ENCODE measurements around the gene C4orf50.

The C4orf50 gene

DNA sequence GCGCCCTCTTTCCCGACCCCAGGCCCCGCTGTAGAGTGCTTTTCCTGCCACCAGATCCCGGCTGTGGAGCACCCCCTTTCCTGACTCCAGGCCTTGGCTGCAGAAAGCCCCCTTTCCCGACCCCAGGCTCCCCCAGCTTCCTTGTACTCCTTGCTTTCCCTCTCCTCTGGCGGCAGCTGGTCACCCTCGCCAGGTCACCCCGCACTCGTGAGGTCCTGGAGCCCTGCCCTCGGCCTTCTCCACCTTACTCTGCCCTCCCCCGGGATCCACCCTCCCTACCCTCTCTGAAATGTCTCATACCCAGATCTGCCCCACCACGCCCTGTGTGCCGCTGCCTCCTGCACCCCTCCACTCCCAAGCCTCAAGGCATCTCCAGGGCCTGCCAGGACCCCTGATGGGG is 25.0 kb upstream of the C4orf50 start:
- DNase-seq, result no peak

DNA sequence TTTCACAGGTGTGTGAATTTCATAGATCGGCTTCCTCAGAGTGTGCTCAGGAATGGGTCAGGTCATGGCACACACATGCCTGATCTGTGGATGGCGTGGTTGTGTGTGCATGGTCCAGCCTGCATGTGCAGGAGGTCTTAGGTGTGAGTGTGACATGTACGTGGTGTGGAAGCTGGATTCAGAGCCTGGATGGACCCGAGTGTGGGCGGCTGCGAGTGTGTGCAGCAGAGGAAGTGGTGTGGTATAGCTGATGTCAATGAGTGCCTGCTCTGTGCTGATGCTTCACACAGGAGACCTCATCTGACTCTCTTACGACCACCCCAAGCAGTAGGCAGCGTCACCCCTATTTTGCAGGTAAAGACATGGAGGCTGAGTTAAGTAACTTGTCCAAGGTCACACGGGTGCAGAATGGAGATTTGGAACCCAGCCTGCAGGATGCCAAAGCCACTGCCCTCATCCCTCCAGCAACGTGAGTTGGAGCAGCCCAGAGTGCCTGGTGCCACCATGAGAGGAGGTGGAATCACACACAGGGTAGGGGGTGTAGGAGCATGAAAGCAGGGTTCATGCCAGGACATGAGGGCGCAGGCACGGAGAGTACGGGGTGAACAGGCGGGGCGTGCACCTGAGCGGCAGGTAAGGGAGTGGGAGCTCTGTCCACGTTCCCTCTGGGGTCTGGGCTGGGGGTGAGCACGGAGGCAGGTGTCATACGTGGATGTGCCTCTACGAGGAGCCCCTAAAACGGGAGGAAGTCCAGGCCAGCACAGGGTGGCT is 24.2 kb upstream of the C4orf50 start:
- peak in 1 of 5 experiments; percentile 53 for DNase-seq

DNA sequence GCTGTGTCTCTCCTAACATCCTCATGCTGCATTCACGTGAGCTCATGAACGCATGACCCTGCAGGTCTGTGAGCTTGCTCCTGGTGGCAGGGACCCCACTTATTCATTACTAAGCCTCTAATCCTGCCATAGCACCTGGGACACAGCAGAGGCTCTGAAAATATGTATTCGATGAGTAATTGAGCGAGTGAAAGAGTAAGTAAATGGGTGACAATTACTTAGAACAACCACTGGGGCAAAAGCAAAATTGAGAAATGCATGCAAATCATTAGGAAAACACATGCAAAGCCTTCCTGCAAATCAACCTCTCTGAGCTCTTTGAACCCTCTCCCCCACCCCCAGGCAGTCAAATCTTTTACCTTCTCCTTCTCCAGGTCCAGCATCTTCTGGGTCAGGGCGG is 23.6 kb upstream of the C4orf50 start:
- DNase-seq, result peak in 1 of 5 experiments; percentile 35

DNA sequence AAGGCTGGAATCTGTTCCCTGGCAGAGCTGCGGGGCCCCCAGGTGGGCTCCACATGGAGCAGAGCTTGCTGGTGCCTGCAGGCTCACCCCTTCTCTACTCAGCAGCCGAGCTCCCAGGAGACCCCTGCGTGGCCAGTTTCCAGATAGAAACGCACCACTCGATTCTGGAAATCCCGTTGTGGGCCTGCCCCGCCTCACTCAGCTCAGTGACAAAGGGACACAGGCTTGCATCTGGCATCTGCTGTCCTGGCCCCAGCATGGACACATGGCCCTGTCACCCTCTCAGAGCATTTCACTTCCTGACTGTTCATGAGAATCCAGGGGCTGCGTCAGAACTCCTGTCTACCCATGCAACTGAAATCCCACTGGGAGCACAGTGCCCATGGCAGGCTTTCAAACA is 20.5 kb upstream of the C4orf50 start:
- no peak for DNase-seq

DNA sequence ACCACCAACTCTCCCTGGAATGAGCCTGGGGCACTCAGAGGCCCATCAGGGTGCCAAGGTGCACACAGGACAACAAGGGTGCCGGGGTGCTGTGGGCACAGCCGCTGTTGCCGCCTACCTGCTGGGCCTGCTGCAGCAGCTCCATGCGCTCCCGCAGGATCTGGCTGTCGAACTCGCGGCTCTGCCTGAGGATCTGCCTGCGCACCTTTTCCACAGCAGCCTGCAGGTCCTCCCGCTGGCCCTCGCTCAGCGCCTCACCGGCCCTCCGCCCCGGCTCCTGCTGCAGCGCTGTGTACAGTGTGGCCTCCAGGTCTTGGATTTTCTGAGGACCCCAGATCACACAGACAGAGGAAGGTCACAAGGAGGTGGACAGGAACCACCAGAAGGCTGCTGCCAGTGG is 17.6 kb upstream of the C4orf50 start:
- DNase-seq, result no peak

DNA sequence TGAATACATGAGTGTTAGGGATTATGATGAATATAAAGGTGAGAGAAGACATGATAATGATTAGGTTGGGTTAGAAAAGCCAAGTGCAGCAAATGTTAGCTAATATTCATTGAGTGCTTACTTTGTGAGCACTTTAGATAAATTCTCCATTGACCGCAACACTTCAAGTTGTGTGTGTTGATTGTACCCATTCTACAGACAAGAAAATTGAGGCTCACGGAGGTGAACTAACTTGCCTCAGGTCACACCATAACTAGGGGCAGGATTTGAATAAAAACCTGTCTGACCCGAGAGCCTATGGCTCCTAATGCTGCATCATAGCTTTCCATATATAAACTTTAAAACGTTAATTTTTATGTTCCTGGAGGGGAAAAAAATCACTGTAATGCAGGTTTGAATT is 15.2 kb upstream of the C4orf50 start:
- no peak for DNase-seq

DNA sequence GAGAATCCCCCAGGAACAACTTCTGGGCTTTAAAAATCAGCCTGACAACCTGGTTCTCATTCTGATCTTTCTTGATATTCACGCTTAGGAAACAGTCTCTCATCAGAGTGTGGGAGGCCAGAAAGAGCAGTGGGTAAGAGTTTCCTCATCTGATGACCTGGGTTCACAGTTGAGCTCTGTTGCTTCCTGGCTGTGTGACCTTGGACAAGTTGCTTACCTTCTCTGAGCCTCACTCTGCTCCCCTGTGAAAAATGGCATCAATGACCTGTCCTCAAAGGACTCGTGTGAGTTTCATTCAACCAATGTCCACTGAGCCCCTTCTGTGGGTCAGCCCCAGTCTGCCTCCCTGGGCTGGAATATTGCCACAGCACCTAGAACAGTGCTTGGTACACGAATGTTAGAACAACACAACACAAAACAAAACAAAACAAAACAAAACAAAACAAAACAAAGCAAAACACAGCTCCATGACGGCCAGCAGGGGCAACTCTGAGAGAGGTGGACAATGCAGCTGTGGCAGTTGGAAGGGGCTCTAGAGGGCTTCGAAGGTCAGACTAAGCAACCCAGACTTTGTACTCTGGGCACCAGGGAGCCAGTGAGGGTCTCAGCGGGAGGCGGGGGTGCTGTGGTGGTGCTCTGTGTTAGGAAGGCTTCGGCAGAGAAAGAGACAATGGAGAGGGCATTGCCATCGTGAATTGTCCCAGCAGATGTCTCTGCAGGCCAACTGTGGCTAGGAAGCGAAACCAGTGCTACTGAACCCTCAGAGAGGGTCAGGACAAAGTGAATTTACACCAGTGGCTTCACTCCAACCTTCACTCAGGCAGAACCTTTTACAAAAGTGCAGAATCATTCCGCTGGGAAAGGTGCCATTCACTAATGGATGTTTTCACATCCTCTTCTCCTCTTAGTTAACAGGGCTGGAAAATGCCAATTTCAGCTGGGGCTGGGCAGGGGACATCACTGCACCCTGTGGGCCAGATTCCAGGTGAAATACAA is 14.3 kb upstream of the C4orf50 start:
- DNase-seq, result no peak

DNA sequence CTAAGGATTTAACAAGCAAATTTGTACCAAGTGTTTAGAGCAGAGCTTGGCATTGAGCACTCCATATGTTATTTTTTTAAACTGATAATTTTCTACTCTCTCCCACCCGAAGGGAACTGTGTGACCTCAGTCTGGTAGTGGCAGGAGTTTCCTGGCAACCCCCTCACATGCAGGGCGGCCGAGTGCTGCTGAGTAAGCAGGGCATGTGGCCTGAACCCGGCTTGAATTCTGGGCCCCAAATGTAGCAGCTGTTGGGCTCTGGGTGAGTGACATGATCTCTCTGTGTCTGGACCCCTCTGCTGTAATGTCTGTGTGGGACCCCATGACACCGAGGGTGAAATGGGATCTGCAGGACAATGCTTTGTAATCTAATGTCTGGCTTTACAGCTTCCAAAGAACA is 13.6 kb upstream of the C4orf50 start:
- DNase-seq, result no peak

DNA sequence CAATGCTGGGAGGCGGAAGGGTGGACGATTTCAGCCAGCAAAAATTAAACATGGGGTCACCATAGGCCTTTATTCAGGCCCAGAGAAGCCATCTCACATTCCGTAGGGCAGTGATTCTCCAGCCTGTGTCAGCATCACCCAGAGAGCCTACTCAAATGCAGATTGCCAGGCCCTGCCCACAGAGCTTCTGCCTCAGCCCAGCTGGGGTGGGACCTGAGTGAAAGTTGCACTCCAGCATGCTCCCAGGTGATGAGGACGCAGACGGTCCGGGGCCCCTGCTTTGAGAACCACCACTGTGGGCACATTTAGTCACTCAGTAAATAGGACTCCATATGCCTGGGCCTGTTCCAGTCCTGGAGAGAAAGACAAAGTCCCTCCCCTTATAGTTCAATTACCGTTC is 12.4 kb upstream of the C4orf50 start:
- no peak for DNase-seq

DNA sequence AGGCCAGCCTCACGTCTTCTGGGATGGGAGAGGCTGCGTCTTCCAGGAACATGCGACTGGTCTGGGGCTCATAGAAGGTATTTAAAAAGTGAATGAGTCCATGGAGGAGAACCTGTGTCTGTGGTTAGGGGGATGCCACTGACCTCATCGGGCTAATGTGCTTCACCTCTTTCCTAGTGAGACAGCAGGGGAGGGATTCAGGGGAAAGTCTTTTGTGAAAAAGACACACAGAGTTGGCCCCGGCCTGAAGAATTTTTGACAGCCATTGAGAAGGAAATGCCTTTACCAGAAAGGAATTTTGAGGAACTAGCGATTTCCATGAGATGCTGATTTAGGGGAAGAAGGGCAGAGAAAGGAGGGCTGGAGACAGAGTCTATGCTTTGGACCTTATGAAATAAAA is 11.0 kb upstream of the C4orf50 start:
- DNase-seq, result no peak

DNA sequence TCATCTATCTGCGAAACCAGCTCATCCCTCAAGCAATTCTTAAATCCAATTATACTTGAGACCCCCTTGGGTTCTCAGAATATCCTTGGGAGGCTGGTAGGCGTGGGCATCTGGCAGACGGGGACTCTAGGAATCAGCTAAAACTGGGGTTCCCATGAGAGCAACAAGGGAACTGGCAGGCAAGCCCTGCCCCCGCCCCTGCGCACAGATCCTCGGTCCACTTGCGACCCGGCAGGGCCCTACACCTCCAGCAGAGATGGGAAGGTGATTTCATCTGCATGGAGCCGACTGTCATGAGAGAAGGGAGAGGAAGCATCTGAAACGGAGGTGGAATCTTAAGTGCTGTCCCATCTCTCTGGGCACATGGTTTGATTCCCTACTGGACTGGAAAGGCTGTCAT is 9.9 kb upstream of the C4orf50 start:
- no peak for DNase-seq

DNA sequence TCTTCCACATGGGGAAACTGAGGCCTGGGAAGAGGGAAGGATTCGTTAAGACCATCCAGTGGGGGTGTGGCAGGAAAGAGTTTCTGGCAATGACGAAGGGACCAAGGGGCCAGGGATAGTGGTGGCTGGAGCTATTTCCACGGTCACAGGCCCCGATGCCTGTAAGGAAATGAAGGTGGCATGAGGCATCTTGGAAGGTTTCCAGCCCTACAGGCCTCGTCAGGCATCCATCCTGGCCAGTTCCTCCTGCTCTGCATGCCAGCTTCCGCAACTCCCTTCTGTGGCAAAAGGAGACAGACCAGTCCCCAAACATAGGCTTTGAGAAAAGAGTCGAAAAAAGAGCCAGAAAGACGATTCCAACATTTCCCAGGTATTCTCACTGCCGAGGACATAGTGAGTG is 9.2 kb upstream of the C4orf50 start:
- DNase-seq, result no peak

DNA sequence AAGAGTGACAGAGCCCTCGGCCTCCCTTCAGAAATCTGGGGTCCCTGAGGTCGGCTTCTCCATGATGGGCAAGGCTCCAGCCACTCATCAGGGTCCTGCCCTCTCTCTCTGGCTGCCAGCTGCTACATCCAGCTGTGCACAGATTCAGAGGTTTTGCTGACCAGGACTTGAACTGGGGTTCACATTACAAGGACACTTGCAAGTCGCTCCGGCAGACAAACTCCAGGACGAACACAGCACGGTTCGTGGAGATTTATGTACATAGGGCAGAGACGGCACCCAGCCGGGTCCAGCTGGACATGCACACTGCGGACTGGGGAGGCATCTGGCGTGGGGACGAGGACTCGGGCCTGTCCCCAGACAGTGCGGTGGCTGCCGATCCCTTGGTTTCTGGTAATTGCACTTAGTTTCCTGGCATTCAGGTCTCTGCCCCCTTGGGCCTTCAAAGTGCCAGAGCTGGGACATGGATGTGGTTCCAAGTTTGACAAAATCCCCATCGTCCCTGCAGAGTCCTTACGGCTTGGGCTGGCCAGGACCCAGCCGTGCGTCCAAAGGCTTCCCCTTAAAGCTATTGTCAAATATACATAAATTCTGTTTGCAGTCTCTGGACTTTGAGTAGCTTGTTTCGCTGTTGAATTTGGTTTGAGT is 6.2 kb upstream of the C4orf50 start:
- no peak for DNase-seq

DNA sequence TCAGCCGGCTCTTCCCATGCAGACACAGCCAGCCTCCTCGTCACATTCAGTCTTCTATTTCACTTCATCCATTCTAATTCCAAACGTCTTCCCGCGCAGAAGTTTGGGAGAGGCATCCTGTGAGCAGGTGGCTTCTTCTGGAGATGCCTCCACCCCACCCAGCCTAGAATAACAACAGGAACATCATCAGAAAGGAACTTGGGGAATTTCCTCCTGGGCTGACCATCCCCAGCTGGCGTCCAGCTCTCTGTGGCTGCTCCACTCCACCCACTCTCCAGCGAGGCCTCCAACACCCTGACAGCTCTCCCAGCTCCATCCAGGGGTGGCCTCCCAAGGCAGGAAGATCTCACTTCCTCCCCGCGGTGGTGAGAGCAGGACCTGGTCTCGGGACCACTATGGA is 5.5 kb upstream of the C4orf50 start:
- DNase-seq, result no peak

DNA sequence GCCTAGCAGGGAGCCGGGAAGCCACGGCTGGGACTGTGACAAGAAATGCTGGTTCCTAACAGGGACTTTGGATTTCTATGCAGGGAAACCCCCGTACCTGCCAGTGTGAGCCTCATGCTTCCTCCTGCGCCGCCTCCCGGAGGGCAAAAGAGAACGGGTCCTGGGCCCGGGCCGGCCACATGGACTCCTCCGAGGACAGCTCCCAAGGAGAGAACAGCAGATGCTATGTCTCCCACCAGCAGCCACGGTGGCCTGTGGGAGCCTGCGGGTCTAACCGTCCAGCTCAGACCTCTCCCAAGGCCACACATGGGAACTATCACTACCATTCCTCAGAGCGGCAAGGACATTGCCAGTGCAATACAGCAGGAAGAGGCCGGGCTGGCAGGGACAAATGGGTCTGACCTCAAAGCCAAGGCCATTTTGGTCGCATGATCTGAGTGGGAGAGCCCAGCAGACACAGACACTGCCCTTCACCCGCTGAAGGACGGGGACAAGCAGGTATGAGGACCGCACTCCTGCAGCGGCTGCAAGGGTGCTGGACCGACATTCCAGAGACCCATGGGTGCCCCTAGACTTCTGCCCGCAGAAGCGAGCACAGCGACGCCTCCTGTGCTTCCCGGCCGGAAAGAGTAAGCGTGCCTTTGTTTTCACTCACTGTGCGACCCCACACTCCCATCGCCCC is 4.5 kb upstream of the C4orf50 start:
- no peak for DNase-seq

DNA sequence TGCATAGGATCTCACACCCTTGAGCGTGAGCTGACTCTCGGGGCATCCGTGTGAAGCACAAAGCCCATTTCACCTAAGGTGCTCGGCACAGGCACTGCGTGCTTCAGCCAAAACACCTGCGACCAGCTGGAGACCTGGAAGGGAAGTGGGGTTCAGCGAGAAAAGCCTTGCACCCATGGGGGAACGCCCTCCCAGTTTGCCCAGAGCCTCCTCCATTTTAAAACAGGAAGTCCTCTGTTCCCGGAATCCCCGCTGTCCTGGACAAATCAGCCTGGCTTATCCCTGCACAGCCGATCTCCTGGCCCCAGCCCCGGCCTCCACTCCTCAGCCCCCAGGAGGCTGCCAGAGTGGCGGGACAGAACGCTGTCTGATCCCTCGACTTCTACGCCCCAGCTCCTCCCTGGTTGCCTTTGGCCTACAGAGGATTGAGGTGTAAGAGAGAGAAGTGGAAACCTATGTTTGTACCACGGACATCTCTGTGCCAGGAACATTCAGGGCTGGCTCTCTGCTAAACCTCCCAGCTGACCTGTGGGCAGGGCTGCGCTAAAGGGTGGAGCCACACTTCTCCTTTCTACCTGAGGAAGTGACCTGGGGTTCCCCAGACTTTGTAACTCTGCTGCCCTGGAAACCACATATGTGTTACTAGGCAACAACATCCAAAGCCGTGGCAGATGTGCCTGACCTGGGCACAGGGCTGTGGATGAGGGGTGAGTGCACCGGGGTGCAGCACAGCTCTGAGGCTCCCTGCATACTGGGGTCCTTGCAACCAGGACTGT is 3.8 kb upstream of the C4orf50 start:
- DNase-seq, result no peak

DNA sequence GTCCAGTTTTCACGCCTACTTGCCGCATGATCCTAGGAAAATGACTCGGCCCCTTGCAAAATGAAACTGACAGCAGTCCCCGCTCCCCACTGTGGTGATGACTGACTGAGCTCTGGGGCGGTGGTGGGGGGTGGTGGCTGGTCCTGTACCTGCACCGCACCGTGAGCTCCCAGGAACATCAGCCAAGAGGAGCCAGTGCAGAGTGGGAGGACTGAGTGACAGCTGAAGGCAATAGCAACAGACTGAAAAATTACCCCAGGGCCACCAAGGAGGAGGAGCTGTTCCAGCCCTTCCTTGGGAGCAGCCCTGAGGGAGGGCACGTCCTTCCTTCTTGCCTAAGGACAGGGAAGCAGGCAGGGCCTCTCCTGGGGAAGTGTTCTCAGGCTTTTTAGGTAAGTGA is 2.4 kb upstream of the C4orf50 start:
- no peak for DNase-seq

DNA sequence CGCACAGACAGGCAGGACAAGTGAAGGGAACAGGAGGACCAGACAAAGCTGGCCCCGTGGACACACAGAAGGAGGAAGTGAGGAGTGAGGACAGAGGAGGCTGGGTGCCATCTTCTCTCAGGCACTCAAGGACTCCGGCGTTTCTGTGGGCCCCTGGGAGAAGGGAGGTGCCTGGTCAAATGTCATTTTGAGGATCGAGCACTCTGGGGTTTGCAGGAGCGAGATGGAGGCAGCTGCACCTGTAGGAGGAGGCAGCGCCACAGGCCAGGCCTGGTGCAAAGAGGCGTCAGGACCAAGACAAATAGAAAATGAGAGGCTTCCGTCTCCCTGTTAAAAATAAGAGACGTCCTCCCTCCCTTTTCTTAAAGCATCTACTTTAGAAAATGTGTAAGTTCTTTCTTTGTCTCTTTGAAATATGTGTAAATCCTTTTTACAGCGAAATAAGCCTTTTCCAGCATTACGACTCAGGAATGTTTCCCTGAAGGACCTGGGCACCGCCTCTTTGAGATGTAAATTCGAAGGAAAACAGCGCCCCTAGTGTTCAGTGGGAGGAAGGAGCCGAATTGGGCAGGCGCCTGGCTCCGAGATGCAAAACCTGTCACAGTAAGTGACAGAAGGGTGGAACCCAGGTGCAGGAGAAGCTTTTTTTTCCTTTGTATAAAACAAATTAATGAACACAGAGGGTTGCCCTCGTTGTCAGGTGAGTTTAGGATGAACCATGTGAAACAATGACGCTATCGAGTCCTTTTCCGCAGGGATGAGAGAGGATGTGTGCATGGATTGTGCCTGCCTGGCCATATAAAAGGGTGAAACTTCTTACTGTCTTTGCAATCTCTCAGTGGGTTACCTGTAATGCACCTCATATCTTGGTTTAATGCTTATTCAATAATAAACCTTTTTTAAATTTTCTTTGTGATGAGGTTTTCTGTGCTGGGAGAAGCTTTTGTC is 1.4 kb upstream of the C4orf50 start:
- DNase-seq, result peak in 1 of 5 experiments; percentile 41

DNA sequence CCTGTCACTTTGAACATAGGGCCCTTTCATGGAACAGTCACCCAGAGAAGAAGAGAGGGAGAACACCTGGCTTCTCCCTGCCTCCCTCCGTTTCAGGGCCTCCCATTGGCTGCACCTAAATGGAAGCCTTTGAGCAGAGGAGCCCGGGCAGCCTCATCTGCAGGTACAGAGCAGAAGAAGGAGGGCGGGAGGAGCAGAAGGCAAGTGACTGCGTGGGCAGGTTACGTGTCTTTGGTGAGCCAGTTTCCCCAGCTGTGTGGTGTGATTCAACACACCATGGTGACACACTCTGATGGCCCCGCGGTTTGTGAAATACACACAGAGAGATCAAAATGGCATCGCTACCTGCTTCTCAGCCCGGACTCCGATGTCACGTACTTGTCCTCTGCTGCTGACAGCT is 431 bp downstream of the C4orf50 start:
- DNase-seq, result no peak

DNA sequence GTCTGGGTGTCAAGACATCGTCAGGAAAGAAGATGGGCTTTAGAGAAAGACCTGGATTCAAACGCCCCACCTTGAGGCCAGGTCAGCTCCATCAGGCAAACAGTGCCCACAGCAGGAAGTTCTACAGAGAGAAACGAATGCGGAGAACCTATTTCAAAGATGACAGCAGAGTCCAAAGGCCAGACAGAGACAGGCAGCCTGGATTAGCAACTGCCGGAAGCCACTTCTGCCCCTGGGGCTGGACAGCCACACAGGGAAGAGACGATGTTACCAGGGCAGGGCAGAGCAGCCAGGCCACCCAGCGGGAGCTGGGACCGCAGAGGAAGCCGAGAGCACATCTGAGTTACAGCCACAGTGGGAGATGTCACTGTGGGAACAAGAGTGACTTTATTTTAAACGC is 1.2 kb downstream of the C4orf50 start:
- no peak for DNase-seq

DNA sequence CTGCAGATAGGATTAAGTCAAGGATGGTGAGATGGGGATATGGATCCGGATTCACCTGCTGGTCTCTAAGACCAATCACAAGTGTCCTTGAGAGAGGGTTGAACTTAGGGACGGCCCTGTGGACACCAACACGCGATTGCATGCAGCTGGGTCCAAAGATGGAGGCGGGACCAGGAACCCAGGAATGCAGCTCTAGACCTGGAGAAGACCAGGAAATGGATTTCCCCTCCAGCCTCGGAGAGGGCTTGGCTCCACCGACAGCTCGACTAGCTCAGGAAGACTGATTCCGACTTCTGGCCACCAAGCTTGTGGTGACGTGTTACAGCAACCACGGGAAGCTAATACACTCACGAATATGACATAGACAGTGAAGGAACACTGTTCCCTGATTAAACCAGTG is 4.7 kb downstream of the C4orf50 start:
- DNase-seq, result no peak
